22Rv1 (cell line): ENCODE data around the gene POLK.

ENCODE experiments used
- ZFX ChIP-seq: fragments of 450-650 bp; IDR thresholded peaks from 2 replicates; pipeline ENCODE4 v1.6.1; 2017; ENCODE audit warnings: antibody characterized with exemption, borderline replicate concordance
- TF ChIP-seq, protein P1 (sequence below): fragments of 450-650 bp; IDR thresholded peaks from 2 replicates; pipeline ENCODE4 v1.5.1; 2017; ENCODE audit warnings: mild to moderate bottlenecking

DNA sequence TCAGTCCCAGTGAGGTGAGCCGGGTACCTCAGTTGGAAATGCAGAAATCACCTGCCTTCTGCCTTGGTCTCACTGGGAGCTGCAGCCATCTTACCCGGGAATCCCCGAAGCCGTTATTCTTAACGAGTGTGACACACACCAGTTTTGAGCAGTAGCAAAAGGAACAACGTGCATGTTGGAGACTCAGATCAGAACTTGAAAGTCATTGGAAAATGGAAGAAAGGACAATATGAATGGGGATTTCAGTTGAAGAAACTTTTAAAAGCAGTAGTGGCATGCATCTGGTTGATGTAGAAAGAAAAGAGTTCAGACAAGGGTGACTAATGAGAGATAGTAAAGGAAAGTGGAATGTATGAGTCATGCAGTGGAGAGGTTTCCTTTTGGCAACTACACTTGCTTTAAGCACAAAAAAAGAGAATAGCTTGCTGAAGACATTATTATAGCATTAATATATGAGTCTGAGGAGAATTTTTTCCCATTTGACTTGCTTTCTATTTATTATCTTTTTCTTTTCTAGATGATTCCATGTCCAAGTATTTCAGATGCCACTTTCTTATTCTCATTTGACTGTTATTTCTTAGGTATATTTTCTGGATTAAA is 55.1 kb downstream of the POLK start:
- TF ChIP-seq, protein P1, sequence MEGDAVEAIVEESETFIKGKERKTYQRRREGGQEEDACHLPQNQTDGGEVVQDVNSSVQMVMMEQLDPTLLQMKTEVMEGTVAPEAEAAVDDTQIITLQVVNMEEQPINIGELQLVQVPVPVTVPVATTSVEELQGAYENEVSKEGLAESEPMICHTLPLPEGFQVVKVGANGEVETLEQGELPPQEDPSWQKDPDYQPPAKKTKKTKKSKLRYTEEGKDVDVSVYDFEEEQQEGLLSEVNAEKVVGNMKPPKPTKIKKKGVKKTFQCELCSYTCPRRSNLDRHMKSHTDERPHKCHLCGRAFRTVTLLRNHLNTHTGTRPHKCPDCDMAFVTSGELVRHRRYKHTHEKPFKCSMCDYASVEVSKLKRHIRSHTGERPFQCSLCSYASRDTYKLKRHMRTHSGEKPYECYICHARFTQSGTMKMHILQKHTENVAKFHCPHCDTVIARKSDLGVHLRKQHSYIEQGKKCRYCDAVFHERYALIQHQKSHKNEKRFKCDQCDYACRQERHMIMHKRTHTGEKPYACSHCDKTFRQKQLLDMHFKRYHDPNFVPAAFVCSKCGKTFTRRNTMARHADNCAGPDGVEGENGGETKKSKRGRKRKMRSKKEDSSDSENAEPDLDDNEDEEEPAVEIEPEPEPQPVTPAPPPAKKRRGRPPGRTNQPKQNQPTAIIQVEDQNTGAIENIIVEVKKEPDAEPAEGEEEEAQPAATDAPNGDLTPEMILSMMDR: no peak
- no peak for TF ChIP-seq ZFX
